NCI-H146 (cell line): Measurements from ENCODE around the gene CYP27B1.

Experiments used
- DNase-seq: peaks from one replicate; lab custom pipeline; 2025; lab: John Stamatoyannopoulos, UW

CYP27B1 gene

DNA sequence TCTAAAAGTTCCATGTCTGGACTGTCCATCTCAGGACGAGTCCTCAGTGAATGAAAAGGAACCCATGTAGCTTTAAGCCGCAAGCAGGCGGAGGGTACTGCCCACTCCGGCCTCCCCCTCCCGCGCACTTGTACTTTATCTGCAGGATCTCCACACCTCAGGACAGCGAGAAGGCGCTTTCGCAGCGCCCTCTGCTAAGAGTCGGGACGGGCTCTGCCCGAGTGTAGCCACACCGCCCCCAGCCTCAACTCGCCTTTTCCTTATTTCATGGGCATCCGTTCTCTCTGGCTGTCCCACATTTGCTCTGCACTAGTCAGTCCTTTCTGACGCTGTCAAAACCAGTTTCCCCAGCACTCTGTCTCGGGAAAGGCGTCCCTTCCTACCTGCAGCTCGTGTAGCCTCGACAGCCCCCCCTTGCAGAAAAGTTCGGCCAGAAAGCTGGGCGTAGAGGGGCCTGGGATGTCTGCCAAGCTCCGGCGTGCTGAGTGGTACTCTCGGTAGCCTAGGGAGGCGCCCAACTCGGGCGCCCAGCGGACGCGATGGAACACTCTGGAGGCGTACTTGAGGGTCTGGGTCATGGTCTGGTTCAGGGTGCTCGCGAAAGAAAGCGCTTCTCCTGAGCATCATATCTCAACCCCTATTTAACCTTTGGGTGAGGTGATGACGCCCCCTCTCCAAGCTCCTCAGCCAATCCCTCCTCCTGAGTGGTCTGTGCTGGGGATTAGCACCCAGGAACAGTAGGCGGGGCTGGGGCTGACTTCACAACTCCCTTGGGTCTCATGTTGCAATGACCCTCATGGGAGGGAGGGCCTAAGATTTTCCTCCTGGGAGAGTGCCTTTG is at the start of gene CYP27B1:
TSS of gene CYP27B1 (minus strand) at position 615 of the 841 bp plus-strand sequence. CDS start at position 578, 37 bp downstream.
- DNase-seq, result peak; percentile 10

DNA sequence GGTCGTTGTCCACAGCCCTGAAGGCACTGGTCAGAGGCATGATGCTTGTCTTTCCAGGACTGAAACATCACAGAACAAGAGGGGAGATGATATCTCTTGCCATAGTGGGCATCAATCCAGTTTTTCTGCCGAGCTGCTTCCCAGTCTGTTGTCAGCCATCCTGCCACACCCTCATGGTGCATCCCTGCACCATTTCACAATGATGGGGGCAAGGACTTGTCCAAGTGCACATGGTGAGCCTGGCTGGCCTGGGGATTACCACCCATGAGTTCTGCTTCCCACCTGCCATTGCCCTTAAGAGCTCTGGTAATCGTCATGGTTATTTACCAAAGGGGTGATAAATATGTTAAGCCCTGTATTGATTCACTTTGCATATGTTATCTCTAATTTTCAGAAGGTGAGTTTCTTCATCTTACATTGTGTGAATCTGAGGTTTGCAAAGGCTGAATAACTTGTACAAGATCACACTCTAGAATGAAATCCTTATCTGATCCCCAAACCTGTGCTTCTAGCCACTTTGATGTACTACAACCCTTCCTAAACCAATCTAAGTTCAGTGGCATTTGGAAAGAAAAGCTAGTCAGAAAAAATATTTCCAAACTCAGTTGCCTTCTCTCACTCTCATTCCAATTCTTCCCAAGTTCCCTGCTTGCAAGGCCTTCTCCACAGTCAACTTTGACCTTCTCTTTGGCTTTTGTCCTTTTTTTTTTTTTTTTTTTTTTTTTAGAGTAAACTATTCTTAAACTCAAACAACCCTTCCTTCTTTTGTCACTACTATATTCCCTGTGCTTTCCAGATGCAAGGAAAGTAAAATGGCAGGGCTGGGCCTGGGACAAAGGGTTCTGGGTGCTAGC is 49.4 kb upstream of the CYP27B1 start:
- DNase-seq, result no peak

DNA sequence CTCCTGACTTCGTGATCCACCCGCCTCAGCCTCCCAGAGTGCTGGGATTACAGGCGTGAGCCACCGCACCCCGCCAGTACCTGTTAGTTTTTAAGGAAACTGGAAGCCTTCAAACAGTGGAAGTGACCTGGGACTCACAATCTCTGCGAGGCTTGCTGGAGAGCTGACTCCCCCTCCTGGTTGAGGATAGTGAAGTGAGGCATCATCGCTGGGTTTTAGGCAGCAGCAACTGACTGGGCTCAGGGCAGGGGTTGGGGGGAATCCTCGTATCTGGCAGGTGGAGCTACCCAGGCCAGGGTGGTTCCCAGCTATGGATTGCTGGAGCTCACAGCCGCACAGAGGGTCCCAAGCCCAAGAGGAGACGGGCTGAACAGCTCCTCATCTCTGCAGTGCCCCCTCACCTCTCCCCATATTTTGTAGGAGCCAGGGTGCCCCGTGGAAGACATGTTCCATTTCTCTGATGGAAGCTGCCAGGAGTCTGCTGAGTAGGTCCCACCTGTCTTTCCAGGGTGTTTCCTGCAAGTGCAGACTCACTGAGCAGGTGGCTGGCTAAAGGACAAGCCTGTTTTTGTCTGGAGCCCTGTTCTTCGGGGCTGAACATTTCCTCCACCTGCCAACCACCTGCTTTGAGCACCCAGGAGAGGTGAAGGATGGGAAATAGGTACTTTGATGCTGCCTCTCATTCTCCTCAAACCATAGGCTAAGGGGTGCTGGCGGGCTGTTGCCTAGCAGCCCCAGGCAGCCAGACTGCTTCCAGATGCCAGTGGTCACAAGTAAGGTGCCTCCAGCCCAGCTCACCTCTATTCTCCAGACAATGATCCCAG is 48.5 kb upstream of the CYP27B1 start:
- peak; percentile 69 for DNase-seq

- DNase-seq, result no peak
Observed at GRCh38 chr12:57813971-57814772, 47.3 kb upstream of the CYP27B1 start.

GRCh38 chr12:57813111-57813970 is 46.5 kb upstream of the CYP27B1 start:
- DNase-seq, result no peak

DNA sequence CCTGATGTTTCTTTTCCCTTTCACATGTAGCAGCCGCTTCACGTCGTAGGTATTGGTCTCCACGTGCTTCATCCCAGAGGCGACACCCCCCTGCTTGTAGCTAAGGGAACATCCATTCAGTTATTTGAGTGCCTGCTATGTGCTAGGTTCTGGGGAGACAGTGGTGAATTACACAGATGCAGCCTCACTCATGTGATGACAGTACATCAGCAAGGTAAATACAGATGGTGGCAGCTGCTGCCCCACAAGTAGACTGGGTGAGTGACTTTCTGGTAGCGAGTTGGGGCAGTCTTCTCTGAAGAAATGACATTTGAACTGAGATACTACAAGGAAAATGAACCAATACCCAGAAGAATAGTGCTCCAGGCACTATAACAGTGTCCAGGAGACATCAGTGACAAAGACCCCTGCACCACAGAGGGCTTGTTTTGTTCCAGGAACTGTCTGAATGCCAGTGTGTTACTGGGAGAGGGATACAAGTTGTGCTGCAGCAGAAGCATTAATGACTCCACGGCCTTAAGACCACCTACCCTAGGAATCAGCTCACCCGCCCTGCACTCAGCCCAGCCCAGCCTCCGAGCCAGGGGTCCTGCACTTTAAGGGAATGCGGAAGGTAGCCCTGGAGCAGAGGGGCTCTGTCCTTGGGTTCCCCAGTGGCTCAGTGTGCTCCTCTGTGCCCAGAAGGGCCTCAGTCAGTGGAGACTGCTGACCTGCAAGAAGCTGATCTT is 44.3 kb upstream of the CYP27B1 start:
- DNase-seq, result no peak

DNA sequence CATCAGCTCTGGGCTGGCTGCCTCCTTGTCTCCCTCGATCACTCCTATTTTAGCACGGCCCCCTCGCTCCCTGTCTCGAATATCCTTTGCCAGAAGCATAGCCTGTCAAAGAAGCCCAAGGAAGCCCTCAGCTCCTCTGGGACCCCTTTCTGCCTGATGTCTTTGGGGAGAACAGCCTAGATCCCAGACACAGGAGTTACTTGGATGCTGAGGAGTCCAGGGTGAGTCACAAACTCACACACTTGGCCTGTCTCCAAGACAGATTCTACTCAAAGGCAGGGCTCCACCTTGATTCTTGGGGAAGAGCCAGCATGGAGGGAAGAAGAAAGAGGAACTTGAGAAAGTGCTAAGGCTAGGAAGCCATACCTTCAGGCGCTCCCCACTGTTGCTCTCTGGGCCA is 43.6 kb upstream of the CYP27B1 start:
- DNase-seq, result no peak

DNA sequence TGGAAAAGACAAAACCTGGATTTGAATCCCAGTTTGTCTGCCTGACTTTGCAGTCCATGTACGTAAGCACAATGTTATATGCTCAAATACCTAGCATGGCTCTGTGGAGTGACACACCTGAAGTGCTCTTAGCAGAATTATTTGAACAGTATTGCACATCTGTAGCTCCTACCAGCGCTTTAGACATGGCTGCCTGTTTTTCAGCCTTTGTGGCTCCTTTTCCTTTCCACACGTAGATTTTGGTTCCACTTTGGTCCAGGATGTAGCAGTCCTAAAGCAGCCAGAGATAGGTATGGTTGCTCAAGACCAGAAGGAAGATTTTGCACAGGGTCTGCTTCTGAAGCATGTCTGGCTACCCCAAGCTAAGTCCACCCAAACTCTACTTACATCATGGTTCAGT is 42.5 kb upstream of the CYP27B1 start:
- no peak for DNase-seq

GRCh38 chr12:57808351-57808750 is 41.5 kb upstream of the CYP27B1 start:
- DNase-seq, result no peak

GRCh38 chr12:57807285-57807684 is 40.4 kb upstream of the CYP27B1 start:
- no peak for DNase-seq

DNA sequence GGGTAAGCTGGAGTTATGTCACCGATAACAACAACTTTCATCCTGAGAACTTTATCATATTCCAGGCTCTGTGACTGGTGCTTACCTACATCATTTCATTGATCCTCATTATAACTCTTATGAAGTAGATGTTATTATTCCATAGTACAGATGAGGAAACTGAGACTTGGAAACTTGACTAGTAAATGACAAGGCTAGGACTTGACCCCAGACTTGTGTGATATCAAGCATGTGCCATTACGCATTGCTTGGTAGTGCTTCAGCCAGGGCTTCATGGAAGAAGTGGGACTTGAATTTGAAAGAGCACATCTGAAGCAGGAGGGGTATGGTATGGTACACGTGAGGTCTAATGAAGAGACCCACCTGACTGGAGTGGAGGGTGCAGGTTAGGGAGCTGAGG is 39.8 kb upstream of the CYP27B1 start:
- no peak for DNase-seq

DNA sequence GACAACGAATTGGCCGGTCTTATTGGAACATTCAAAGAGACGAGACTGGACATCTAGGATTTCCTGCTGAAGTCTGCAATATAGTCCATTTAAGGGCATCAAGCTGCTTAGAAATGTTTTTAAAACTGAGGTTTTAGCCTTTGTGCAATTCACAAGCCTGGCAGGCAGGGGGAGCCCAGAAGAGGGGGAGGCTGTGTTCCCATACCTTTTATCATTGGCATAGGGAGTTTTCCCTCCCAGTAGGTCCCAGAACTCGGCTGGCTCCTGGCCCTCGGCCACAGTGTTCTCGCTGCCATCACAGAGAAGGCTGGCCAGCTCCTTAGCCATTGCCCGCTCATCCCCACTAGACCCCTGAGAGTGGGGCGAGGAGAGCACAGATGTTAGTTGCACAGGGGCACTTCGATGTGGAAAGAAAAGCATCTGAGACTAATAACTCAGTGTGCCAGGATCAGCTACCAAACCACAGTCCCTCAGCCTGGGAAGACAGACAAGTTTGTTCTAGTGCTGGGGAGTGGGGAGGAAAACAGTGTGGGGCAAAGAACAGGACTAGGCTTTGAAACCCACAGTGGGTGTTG is 36.5 kb upstream of the CYP27B1 start:
- DNase-seq, result peak; percentile 29

GRCh38 chr12:57802607-57803006 is 35.7 kb upstream of the CYP27B1 start:
- no peak for DNase-seq

GRCh38 chr12:57800965-57801364 is 34.1 kb upstream of the CYP27B1 start:
- no peak for DNase-seq

DNA sequence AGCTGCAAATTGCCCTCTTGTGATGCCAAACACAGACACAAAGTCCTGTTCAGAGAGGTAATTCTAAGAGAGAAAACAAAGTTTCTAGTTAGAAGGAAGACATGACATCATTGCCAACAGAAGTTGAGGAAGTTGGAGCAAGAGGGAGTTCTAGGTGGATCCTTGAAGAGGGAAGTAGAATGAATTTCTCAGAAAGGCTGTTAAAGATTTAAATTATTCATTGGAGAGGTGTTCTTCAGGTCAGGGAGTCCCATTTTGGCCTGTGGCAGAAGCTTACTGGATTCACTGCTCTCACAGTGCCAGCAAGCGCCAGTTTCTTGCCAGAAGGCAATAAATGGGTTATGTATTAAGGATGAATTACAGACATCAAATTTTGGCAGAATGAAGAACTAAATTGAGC is 31.1 kb upstream of the CYP27B1 start:
- no peak for DNase-seq

DNA sequence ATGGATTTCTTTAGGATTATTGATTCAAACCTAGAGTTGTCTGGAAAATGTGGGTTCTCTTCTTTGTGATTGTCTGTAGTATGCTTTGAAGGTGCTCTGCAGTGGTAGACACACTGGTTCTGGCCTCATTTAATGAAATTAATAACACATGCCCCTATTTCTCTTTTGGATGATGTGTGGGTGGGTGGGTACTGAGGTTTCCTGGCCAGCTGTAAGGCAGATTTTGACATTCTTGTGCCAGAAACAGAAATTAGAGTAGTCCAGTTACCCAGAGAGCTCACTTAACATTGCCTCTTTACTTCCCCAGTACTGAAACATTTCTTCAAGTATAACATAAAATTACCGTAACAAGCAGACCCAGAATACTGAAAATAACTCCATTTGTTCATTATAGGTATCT is 30.1 kb upstream of the CYP27B1 start:
- DNase-seq, result no peak

DNA sequence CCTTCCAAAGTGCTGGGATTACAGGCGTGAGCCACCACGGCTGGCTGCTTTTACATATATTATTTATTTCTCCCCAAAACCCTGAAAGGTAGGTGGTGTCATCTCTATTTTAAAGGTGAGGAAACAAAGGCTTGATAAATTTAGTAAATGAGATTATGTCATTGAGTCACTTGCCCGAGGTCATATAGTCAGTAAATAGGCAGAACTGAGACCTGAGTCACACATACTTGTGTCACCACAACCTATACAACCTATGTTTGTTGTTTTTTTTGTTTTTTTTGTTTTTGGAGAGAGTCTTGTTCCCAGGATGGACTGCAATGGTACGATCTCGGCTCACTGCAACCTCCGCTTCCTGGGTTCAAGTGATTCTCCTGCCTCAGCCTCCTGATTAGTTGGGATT is 28.5 kb upstream of the CYP27B1 start:
- DNase-seq, result no peak

- DNase-seq, result no peak
Observed at GRCh38 chr12:57793920-57794319, 27.0 kb upstream of the CYP27B1 start.

DNA sequence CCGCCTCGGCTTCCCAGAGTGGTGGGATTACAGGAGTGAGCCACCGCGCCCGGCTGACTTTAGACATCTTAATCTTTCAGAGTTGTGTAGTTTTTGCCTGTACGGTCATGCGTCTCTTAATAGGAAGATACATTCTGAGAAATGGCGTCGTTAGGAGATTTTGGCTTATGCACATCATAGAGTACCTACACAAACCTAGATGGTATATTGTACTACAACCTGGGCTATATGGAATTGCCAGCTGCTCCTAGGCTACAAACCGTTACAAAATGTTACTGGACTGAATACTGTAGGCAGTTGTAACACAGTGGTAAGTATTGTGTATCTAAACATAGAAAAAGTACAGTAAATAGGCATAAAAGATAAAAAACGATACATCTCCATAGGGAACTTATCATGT is 17.0 kb upstream of the CYP27B1 start:
- no peak for DNase-seq

- DNase-seq, result no peak
Observed at GRCh38 chr12:57783466-57783801, 16.6 kb upstream of the CYP27B1 start.
